GM12801 (cell line): Measurements from ENCODE around the gene RAP1A.

ENCODE experiments used
- CTCF ChIP-seq: IDR thresholded peaks from one replicate; pipeline ENCODE4 v1.5.1; 2011; ENCODE audit warnings: control low read depth; ENCODE audit not compliant: insufficient read length; ENCODE audit errors: extremely low read depth

The RAP1A gene

GRCh38 chr1:111599781-111600693, 19.6 kb upstream of the RAP1A start:
- TF ChIP-seq CTCF = no peak

- TF ChIP-seq CTCF = no peak
These were observed 18.7 kb upstream of the RAP1A start for GRCh38 chr1:111600886-111601386.

GRCh38 chr1:111602302-111602701, 17.3 kb upstream of the RAP1A start:
- no peak for TF ChIP-seq CTCF

- TF ChIP-seq CTCF = no peak
These were observed 16.6 kb upstream of the RAP1A start for GRCh38 chr1:111602974-111603373.

- no peak for TF ChIP-seq CTCF
These were observed 15.6 kb upstream of the RAP1A start for GRCh38 chr1:111603979-111604378.

- no peak for TF ChIP-seq CTCF
These were observed 14.7 kb upstream of the RAP1A start for GRCh38 chr1:111604931-111605330.

- no peak for TF ChIP-seq CTCF
These were observed 14.0 kb upstream of the RAP1A start for GRCh38 chr1:111605576-111605975.
